B cell (primary cell): Measurements from ENCODE around the gene TRIO. TPM values are rescaled to one million over a fixed set of nuclear protein-coding genes. Genes with fewer than 3 reads are reported as not detected.

Source experiments
- ATAC-seq: fragments of 200-7000 bp; cut with Tn5 transposase; one replicate; pipeline ENCODE4 v1.10.0; 2021; ENCODE audit warnings: low read depth, mild to moderate bottlenecking, moderate number of reproducible peaks, moderate library complexity
- CTCF ChIA-PET: fragments of 350-600 bp; sonication (Branson Sonifier 250); formaldehyde crosslinking; loops from one replicate; lab custom pipeline; 2021; ENCODE audit warnings: antibody characterized with exemption, inconsistent platforms; lab: Charles Lee
- POLR2A ChIA-PET: fragments of 350-600 bp; sonication (Branson Sonifier 250); formaldehyde crosslinking; loops from one replicate; lab custom pipeline; 2021; ENCODE audit warnings: antibody characterized with exemption; lab: Charles Lee
- DNase-seq: peaks from one replicate; pipeline ENCODE4 v3.0.0; 2013
- H2AFZ ChIP-seq: 2 replicates; pipeline ENCODE4 v1.6.1; 2012; ENCODE audit warnings: mild to moderate bottlenecking, low read depth, low read length; ENCODE audit not compliant: insufficient read depth, poor library complexity, severe bottlenecking
- H3K27ac ChIP-seq, 2 donors: 1 replicate in 1 of 2; 2 replicates in 1 of 2; pipeline ENCODE4 v1.5.1; 2012 to 2013; ENCODE audit warnings: low read length in 2 of 2, mild to moderate bottlenecking in 2 of 2, moderate library complexity in 1 of 2
- H3K27me3 ChIP-seq, 4 experiments: fragments of 200-600 bp in 1 of 4; sonication (generic) in 1 of 4; replicated peaks in 1 of 4; 1 replicate in 2 of 4; 2 replicates in 2 of 4; pipeline versions ENCODE4 v1.6.1 to v1.7.0; 2013 to 2016; ENCODE audit warnings: low read length in 3 of 4, mild to moderate bottlenecking in 2 of 4, mixed read lengths in 1 of 4, moderate library complexity in 1 of 4; ENCODE audit not compliant: insufficient read depth in 4 of 4, control insufficient read depth in 3 of 4; ENCODE audit errors: control extremely low read depth in 1 of 4
- H3K36me3 ChIP-seq, 2 experiments: replicated peaks in 1 of 2; 1 replicate in 1 of 2; 2 replicates in 1 of 2; pipeline versions ENCODE4 v1.6.1 to v1.7.1; 2013; ENCODE audit warnings: low read length in 1 of 2; ENCODE audit not compliant: insufficient read depth in 2 of 2, control insufficient read depth in 1 of 2; ENCODE audit errors: control extremely low read depth in 1 of 2, extremely low read depth in 1 of 2
- H3K4me1 ChIP-seq, 2 donors: fragments of 200-600 bp in 1 of 2; sonication (generic) in 1 of 2; 1 replicate in 1 of 2; 2 replicates in 1 of 2; pipeline versions ENCODE4 v1.5.1 to v1.6.1; 2013 to 2017; ENCODE audit warnings: low read length in 2 of 2; ENCODE audit not compliant: control insufficient read depth in 2 of 2, insufficient read depth in 2 of 2
- H3K4me2 ChIP-seq: replicated peaks from 2 replicates; pipeline ENCODE3; 2012; ENCODE audit warnings: mild to moderate bottlenecking, low read depth, low read length; ENCODE audit not compliant: poor library complexity, severe bottlenecking
- H3K4me3 ChIP-seq, 5 experiments: fragments of 200-600 bp in 1 of 5; sonication (generic) in 1 of 5; 1 replicate in 3 of 5; 2 replicates in 2 of 5; pipeline versions ENCODE4 v1.5.1 to v1.7.0; 2011 to 2016; ENCODE audit warnings: low read length in 4 of 5, mild to moderate bottlenecking in 4 of 5, low read depth in 2 of 5, control low read depth in 1 of 5, moderate library complexity in 1 of 5; ENCODE audit not compliant: insufficient read depth in 1 of 5; ENCODE audit errors: control extremely low read depth in 1 of 5, extremely low read depth in 1 of 5
- H3K79me2 ChIP-seq: fragments of 200-600 bp; sonication (generic); one replicate; pipeline ENCODE4 v1.6.0; 2016; ENCODE audit warnings: low read length; ENCODE audit not compliant: control insufficient read depth, insufficient read depth
- H3K9ac ChIP-seq: fragments of 200-600 bp; sonication (generic); 2 replicates; pipeline ENCODE4 v1.6.1; 2017; ENCODE audit warnings: mild to moderate bottlenecking, low read length, moderate library complexity
- H3K9me3 ChIP-seq, 3 donors: one replicate each; pipeline versions ENCODE4 v1.6.1 to v1.7.1; 2013; ENCODE audit warnings: low read length in 2 of 3; ENCODE audit not compliant: control insufficient read depth in 2 of 3, insufficient read depth in 1 of 3; ENCODE audit errors: control extremely low read depth in 1 of 3
- H4K20me1 ChIP-seq: 2 replicates; pipeline ENCODE4 v1.6.0; 2012; ENCODE audit warnings: mild to moderate bottlenecking, low read length; ENCODE audit not compliant: insufficient read depth, control insufficient read depth, poor library complexity, severe bottlenecking
- H3K27ac Mint-ChIP-seq: one replicate; pipeline ENCODE4 v1.8.0; 2021; ENCODE audit warnings: mixed read lengths
- H3K27me3 Mint-ChIP-seq: one replicate; pipeline ENCODE4 v1.8.0; 2021; ENCODE audit warnings: mixed read lengths
- H3K4me1 Mint-ChIP-seq: one replicate; pipeline ENCODE4 v1.8.0; 2021; ENCODE audit warnings: mixed read lengths
- H3K4me3 Mint-ChIP-seq: one replicate; pipeline ENCODE4 v1.8.0; 2021; ENCODE audit warnings: mixed read lengths
- H3K9me3 Mint-ChIP-seq: one replicate; pipeline ENCODE4 v1.8.0; 2022; ENCODE audit warnings: mixed read lengths; ENCODE audit not compliant: insufficient read depth
- CTCF ChIP-seq: fragments of 200-600 bp; IDR thresholded peaks from one replicate; pipeline ENCODE4 v1.8.0; 2022; ENCODE audit warnings: antibody characterized with exemption, mild to moderate bottlenecking
- EZH2 ChIP-seq: IDR thresholded peaks from 2 replicates; pipeline ENCODE4 v1.6.1; 2012; ENCODE audit warnings: borderline replicate concordance, low read depth, mild to moderate bottlenecking, moderate library complexity, low read length; ENCODE audit not compliant: insufficient read depth, poor library complexity, severe bottlenecking
- WGBS: methylation state at CpG from one replicate; pipeline ENCODE4 v1.1.5; 2013; ENCODE audit warnings: missing lambda C conversion rate; ENCODE audit not compliant: insufficient coverage; 5-methylcytosine and 5-hydroxymethylcytosine counted together
- intact Hi-C: fragments of 100-400 bp; cut with micrococcal nuclease; formaldehyde crosslinking; loops from one replicate; pipeline ENCODE4 v1.10.0; 2022
- polyA plus RNA-seq: library from polyadenylated mRNA; depleted of rRNA; stranded (reverse); fragments of >200 nt; gene quantifications from 2 replicates; pipeline ENCODE4 v1.2.3, GENCODE V29; 2012
- total RNA-seq, 2 donors: library from RNA; stranded (reverse); fragments of 120-200 nt in 1 of 2; gene quantifications; 1 replicate in 1 of 2; 2 replicates in 1 of 2; pipeline versions ENCODE4 v1.2.3 to v1.2.4, GENCODE V29; 2013 to 2022

TRIO gene
- total and polyA plus RNA-seq, 2 donors (not counting 1 experiment from before 2014, with no cell fraction given): 90.5 to 479 TPM

- Histone ChIP-seq H4K20me1 (peaks cover 39% of the 10 kb centered on the region), H3K36me3 (peaks cover 0 to 39% of the 10 kb centered on the region in 2 experiments), H3K79me2 (peaks cover 35% of the 10 kb centered on the region), H3K4me3 (peak overlapping the region in 1 of 5 experiments; percentile 19), H3K27ac (peak overlapping the region; percentile 50 to 55), H3K9ac (peak overlapping the region; percentile 37), H3K4me1 (peaks cover 49% of the 10 kb centered on the region in 2 donors), H2AFZ (no peak overlapping the region), H3K9me3 (no peaks in the 10 kb centered on the region), H3K27me3 (no peaks in the 10 kb centered on the region), H3K4me2 (peak overlapping the region; percentile 66)
- no peaks in the 10 kb centered on the region for H3K9me3 Mint-ChIP-seq
- H3K27ac Mint-ChIP-seq: peak overlapping the region; percentile 66
- ChIA-PET POLR2A (interaction anchor here (1.0 kb wide), 1 partner anchor 9 kb away, joined by 6 read pairs; no protein-coding TSS in a partner anchor), CTCF (interaction anchor here (0.8 to 1.3 kb wide), 4 partner anchors 15 to 123 kb away, joined by 3 to 6 read pairs (median 3); no protein-coding TSS in a partner anchor)
- peak overlapping the region; percentile 73 for H3K4me3 Mint-ChIP-seq
- 0% methylated on average over 3 of the region's 4 CpGs for WGBS
- DNase-seq (peak; percentile 60), ATAC-seq (peak; percentile 93)
- peaks cover 62% of the 10 kb centered on the region for H3K4me1 Mint-ChIP-seq
- intact Hi-C loops: loop anchor here (1.0 to 5.0 kb wide), 4 partner anchors 11 to 331 kb away; partner anchors contain the start of genes OTULIN and TRIO
- H3K27me3 Mint-ChIP-seq: no peaks in the 10 kb centered on the region
- TF ChIP-seq EZH2: no peak
- no peak for TF ChIP-seq CTCF
Observed at GRCh38 chr5:14331386-14331781, 188.2 kb downstream of the TRIO start.

- Mint-ChIP-seq H3K27me3 (no peaks in the 10 kb centered on the region), H3K4me3 (peak overlapping the region; percentile 41), H3K9me3 (no peaks in the 10 kb centered on the region), H3K27ac (no peak overlapping the region), H3K4me1 (peaks cover 60% of the 10 kb centered on the region)
- Histone ChIP-seq H3K27me3 (no peaks in the 10 kb centered on the region), H3K9ac (peak overlapping the region; percentile 37), H3K4me2 (peak overlapping the region; percentile 66), H2AFZ (no peak overlapping the region), H3K9me3 (no peaks in the 10 kb centered on the region), H3K4me1 (peaks cover 49% of the 10 kb centered on the region in 2 donors), H3K36me3 (peaks cover 2 to 47% of the 10 kb centered on the region in 2 experiments), H3K4me3 (no peak overlapping the region), H4K20me1 (peaks cover 39% of the 10 kb centered on the region), H3K79me2 (peaks cover 42% of the 10 kb centered on the region), H3K27ac (peak overlapping the region in 1 of 2 donors; percentile 54)
- ChIA-PET POLR2A (interaction anchor here (1.0 kb wide), 1 partner anchor 8 kb away, joined by 6 read pairs; no protein-coding TSS in a partner anchor), CTCF (interaction anchor here (0.8 to 1.3 kb wide), 4 partner anchors 14 to 123 kb away, joined by 3 to 6 read pairs (median 3); no protein-coding TSS in a partner anchor)
- ATAC-seq (no peak), DNase-seq (no peak)
- intact Hi-C loops: loop anchor here (5.0 kb wide), 2 partner anchors 190 to 330 kb away; partner anchors contain the start of genes OTULIN and TRIO
- TF ChIP-seq EZH2: no peak
- TF ChIP-seq CTCF: no peak
- 100% methylated on average over 1 of the region's 6 CpGs for WGBS
Observed at GRCh38 chr5:14332038-14332631, 189.0 kb downstream of the TRIO start.
